ENCODE data around the gene CDH24. TPM values are rescaled to one million over a fixed set of nuclear protein-coding genes. Genes with fewer than 3 reads are reported as not detected.

The CDH24 gene
- total RNA-seq, 3 donors from 2014 or later = 2.7 to 4.8 (median 4.4) TPM

DNA sequence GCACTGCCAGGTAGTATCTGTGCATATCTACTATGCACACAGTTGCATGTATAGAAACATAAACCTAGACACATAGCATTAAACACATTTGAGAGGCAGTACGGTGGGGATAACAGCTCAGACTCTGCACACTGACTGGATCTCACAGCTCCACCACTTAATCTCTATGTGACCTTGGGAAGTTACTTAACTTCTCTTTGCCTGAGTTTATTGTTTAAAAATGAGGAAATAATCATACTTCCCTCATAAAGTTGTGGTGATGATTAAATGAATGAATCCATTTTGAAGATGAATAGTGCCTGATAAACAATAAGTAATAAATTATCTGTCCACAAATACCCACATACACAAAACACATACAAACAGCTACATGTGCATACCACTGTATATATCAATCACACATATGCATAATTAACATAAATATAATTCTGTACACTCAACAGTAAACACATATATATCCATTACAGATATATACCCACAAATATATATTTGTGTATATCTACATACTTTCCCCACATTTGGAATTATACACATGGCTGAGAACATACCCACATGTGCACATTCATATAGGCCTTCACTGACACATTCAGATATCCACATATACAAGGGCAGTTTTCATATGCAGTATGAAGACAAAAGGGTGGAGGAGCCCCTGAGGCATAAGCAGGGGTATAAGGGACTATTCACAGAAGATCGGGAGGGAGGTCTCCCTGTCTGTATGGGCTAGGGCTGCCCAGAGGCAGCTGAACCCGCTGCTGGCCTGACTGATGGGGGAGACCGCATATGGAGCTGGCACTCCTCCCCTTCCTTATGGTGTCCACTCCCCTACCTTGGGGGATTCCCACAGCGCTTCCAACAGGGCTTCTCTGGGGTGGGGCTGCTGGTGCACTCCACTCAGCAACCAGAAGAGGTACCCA, 5.9 kb downstream of the CDH24 start:
- H3K9me3 ChIP-seq = no peaks in the 10 kb centered on the region
- H3K4me3 ChIP-seq = no peak overlapping the region
- peaks cover 6% of the 10 kb centered on the region for H3K4me1 ChIP-seq (ENCODE audit: low read depth)
- intact Hi-C loops (cut with DNase I, micrococcal nuclease) = no loop called here
- TF ChIP-seq, protein P1, sequence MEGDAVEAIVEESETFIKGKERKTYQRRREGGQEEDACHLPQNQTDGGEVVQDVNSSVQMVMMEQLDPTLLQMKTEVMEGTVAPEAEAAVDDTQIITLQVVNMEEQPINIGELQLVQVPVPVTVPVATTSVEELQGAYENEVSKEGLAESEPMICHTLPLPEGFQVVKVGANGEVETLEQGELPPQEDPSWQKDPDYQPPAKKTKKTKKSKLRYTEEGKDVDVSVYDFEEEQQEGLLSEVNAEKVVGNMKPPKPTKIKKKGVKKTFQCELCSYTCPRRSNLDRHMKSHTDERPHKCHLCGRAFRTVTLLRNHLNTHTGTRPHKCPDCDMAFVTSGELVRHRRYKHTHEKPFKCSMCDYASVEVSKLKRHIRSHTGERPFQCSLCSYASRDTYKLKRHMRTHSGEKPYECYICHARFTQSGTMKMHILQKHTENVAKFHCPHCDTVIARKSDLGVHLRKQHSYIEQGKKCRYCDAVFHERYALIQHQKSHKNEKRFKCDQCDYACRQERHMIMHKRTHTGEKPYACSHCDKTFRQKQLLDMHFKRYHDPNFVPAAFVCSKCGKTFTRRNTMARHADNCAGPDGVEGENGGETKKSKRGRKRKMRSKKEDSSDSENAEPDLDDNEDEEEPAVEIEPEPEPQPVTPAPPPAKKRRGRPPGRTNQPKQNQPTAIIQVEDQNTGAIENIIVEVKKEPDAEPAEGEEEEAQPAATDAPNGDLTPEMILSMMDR (IDR thresholded peaks at IDR 0.05) = no peak
- DNase-seq (no peak), ATAC-seq (no peak)
- no peaks in the 10 kb centered on the region for H3K36me3 ChIP-seq (ENCODE audit: low read depth)

DNA sequence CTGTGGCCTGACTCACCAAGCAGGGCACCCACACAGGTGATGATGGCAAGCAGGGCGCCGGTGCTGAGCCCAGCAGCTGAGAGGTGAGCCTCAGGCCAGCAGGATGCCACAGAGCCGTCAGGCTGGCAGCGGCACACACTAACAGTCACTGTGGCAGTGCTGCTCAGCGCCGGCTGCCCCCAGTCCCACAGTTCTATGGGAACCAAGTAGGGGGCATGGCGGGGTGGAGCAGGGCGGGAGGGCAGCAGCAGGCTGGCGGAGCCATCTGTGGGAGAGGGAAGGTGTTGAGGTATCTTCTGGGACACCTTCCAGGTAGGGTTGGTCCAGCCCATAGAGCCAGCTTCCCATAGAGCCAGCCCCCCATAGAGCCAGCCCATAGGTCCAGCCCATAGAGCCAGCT, 8.3 kb downstream of the CDH24 start:
- TF ChIP-seq, protein P1 (IDR thresholded peaks at IDR 0.05) = no peak
- H3K9me3 ChIP-seq = no peaks in the 10 kb centered on the region
- no peak overlapping the region for H3K4me3 ChIP-seq
- DNase-seq (no peak), ATAC-seq (no peak)
- intact Hi-C loops (cut with DNase I, micrococcal nuclease) = no loop called here
- no peaks in the 10 kb centered on the region for H3K36me3 ChIP-seq (ENCODE audit: low read depth)
- H3K4me1 ChIP-seq (ENCODE audit: low read depth) = no peaks in the 10 kb centered on the region

DNA sequence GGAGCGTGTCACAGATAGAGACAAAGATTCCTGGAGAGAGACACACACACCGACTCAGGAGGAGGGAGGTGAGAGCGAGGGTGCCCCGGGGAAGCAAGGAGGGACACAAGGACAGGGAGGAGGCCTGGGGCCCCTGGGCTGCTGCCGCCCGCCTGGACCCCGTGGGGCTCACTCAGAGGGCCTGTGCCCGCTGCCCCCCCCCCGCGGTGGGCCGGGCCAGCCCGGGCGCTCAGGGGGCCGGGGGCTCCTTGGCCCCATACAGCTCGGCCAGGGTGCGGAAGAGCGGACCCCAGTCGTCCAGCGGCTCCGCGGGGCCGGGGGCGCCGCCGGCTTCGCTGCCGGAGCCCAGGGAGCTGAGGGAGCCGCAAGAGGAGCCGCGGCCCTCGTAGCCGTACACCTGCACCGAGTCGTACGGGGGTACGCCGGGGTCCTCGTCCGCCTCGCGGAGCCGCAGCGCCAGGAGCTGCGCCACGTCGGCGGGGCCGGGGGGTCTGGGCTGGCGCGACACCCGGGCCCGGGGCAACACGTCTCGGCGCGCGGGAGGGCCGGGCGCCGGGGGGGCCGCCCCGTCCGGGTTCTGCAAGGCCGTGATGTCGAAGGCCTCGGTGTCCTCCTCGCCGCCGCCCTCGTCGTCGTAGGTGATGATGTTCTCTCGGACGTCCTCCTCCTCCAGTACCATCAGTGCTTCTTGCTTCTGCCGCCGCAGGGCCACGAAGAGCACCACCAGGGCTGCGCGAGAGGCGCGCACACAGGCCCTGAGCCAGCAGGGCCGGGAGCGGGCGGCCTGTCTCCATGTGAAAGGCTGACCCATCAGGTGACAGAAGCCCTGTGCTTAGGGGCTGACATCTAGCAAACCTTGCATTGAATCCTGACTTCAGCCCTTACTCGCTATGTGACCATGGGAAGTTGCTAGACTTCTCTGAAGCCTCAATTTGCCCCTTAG, 9.3 kb downstream of the CDH24 start:
- intact Hi-C loops (cut with DNase I, micrococcal nuclease) = no loop called here
- no peaks in the 10 kb centered on the region for H3K36me3 ChIP-seq (ENCODE audit: low read depth)
- TF ChIP-seq, protein P1 (IDR thresholded peaks at IDR 0.05) = no peak
- no peaks in the 10 kb centered on the region for H3K9me3 ChIP-seq
- no peaks in the 10 kb centered on the region for H3K4me1 ChIP-seq (ENCODE audit: low read depth)
- ATAC-seq (no peak), DNase-seq (no peak)
- H3K4me3 ChIP-seq = no peak overlapping the region

DNA sequence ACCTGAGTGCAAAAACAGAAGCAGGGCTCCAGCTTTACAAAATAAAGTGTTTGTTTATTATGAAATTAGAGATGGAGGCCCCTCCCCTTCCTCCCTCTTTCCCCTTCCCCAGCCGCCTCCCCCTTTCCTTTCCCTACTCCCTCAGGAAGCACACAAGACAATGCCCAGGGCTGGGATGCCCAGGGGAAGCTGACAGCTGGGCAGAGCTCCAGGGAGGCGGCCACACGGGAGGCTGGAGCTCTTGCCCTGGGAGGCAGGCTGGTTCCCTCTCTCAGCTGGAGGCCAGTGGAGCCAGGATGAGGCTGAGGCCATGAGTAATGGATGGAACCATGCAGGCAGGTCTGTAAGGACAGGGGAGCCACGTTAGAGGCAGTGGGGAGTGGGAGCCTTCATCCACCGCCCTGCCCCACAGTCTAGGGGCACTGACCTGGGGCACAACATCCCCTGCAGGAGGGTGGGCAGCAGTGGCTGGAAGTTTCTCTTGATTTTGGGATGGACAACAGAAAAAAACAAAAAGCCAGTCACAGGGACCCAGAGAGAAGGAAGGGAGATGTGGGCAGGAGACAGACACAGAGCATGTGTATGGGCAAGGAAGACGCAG, 10.2 kb downstream of the CDH24 start:
- TF ChIP-seq, protein P1 (IDR thresholded peaks at IDR 0.05) = no peak
- DNase-seq = no peak
- intact Hi-C loops (cut with DNase I, micrococcal nuclease) = no loop called here

More for the DNA sequence above, 10.2 kb downstream of the CDH24 start:
- H3K4me1 ChIP-seq (ENCODE audit: low read depth) = no peaks in the 10 kb centered on the region
- ATAC-seq = no peak
- H3K36me3 ChIP-seq (ENCODE audit: low read depth) = no peaks in the 10 kb centered on the region
- no peak overlapping the region for H3K4me3 ChIP-seq
- no peaks in the 10 kb centered on the region for H3K9me3 ChIP-seq
